ENCODE data around the gene PLA2G4E. TPM values are rescaled to one million over a fixed set of nuclear protein-coding genes. Genes with fewer than 3 reads are reported as not detected.
A peak's percentile ranks its signal among the peaks of the same experiment; 100 is the strongest.

Gene PLA2G4E
- total and polyA plus RNA-seq, 2 donors (not counting 1 experiment from before 2014, with no cell fraction given), result not detected

DNA sequence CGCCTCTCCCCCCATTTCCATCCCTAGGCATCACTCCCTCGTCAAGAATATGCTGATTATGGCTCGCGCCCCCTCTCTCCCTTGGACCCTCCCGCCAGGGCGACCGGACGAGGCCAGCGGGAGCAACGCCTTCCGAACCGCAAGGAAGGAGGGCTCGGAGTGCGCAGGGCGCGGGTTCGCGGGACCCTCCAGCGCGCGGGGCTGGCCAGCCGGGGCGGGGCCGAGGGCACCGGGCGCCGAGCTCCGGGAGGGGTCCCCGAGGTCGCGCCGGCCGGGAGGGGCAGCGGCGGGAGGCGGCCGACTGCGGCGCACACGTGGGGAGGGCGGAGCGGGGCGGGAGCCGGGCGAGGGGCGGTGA is 49.0 kb downstream of the PLA2G4E start:
- peak overlapping the region; percentile 85 for H3K27ac ChIP-seq (ENCODE audit: insufficient read depth, low read length)
- peaks cover 7% of the 10 kb centered on the region for H3K4me1 ChIP-seq (ENCODE audit: control insufficient read depth, extremely low read depth, insufficient read depth, low read length)
- peak overlapping the region; percentile 80 to 99 (median 92) for H3K4me3 ChIP-seq (replicated peaks in 1 of 4; ENCODE audit: control extremely low read depth in 1 of 4, insufficient read depth in 1 of 4, low read depth in 3 of 4, low read length in 4 of 4)
- H4K20me1 ChIP-seq (ENCODE audit: control insufficient read depth, extremely low read depth, insufficient read depth, low read length), result no peaks in the 10 kb centered on the region
- H3K9me3 ChIP-seq (ENCODE audit: control insufficient read depth, insufficient read depth, low read depth, low read length), result no peaks in the 10 kb centered on the region
- peaks cover 41% of the 10 kb centered on the region for H3K79me2 ChIP-seq (ENCODE audit: control insufficient read depth, insufficient read depth, low read length)
- DNase-seq (ENCODE audit: low read depth in 2 of 2), result no peak
- peak overlapping the region; percentile 93 for H3K4me2 ChIP-seq (ENCODE audit: extremely low read depth, insufficient read depth, low read length)
- no peaks in the 10 kb centered on the region for H3K36me3 ChIP-seq (ENCODE audit: control insufficient read depth, insufficient read depth, low read length)
- H3K27me3 ChIP-seq (ENCODE audit: control insufficient read depth, insufficient read depth, low read length), result peaks cover 2% of the 10 kb centered on the region
- H3K9ac ChIP-seq (ENCODE audit: insufficient read depth, low read length), result peak overlapping the region; percentile 85
- no peak for TF ChIP-seq EZH2 (IDR thresholded peaks at IDR 0.05; ENCODE audit: low read length, missing control alignments)
- TF ChIP-seq, protein P1, sequence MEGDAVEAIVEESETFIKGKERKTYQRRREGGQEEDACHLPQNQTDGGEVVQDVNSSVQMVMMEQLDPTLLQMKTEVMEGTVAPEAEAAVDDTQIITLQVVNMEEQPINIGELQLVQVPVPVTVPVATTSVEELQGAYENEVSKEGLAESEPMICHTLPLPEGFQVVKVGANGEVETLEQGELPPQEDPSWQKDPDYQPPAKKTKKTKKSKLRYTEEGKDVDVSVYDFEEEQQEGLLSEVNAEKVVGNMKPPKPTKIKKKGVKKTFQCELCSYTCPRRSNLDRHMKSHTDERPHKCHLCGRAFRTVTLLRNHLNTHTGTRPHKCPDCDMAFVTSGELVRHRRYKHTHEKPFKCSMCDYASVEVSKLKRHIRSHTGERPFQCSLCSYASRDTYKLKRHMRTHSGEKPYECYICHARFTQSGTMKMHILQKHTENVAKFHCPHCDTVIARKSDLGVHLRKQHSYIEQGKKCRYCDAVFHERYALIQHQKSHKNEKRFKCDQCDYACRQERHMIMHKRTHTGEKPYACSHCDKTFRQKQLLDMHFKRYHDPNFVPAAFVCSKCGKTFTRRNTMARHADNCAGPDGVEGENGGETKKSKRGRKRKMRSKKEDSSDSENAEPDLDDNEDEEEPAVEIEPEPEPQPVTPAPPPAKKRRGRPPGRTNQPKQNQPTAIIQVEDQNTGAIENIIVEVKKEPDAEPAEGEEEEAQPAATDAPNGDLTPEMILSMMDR (conservative IDR thresholded peaks at IDR 0.05 in 1 of 2, IDR thresholded peaks at IDR 0.05 in 1 of 2; ENCODE audit: low read depth in 1 of 2, low read length in 2 of 2), result no peak
- H2AFZ ChIP-seq (ENCODE audit: low read length), result peak overlapping the region; percentile 97

DNA sequence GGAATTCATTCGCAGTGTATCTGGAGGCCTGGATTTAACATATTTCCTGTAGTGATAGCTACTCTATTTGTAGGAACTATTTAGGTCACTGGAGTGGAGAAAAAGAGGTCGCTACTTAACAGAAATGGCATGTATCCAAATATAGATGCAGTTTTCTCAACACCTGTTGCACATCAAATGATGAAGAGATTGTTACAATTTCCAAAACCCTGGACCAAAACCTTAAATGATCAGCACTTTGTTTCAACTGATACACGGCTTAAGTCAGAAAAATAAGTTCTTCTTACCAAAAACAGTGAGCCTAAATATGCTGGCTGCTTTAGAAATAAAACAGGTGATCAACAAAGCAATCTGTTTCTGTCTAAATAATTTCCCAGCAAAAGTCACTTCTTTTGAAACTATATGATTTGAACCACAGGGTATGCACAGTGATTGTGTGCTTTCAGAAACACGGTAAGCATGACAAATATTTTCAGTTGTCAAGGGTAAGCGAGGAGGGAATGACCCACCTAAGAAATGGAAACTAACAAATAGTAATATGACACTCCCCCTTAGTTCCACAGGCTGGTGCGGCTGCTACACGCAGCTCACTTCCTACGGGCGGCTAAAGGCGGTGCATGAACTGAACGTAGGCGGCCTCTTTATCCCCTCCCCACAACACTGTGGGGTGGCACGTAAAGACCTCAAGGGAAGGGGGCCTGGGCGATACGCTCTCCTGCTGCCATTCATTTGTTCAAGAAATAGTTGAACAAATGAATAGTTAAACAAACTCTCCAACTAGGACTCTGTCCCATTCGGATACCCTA is 49.5 kb downstream of the PLA2G4E start:
- DNase-seq (ENCODE audit: low read depth in 2 of 2), result peak; percentile 53 to 78
- TF ChIP-seq, protein P1 (conservative IDR thresholded peaks at IDR 0.05 in 1 of 2, IDR thresholded peaks at IDR 0.05 in 1 of 2; ENCODE audit: low read depth in 1 of 2, low read length in 2 of 2), result no peak
- TF ChIP-seq EZH2 (IDR thresholded peaks at IDR 0.05; ENCODE audit: low read length, missing control alignments), result no peak

DNA sequence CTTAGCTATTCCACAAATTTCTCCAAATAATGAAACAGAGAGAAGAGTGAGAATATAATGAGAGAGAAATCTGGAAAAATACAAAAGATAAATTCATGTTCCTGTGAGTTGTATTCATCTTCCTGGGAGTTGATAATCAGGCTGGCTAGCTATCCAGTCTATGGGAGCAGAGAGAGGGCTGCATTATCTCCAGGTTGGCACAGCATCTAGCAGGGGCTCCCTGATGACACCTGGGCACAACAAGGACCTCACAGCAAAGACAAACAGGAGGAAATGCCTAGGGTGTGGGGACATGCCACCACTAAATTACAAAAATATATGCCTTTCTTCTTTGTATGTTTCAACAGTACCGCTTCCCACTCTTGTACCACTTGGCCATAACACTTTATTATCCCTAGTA is 50.4 kb downstream of the PLA2G4E start:
- no peak overlapping the region for H3K9ac ChIP-seq (ENCODE audit: insufficient read depth, low read length)
- no peak for TF ChIP-seq EZH2 (IDR thresholded peaks at IDR 0.05; ENCODE audit: low read length, missing control alignments)
- TF ChIP-seq, protein P1 (conservative IDR thresholded peaks at IDR 0.05 in 1 of 2, IDR thresholded peaks at IDR 0.05 in 1 of 2; ENCODE audit: low read depth in 1 of 2, low read length in 2 of 2), result no peak
- H2AFZ ChIP-seq (ENCODE audit: low read length), result no peak overlapping the region
- no peaks in the 10 kb centered on the region for H4K20me1 ChIP-seq (ENCODE audit: control insufficient read depth, extremely low read depth, insufficient read depth, low read length)
- H3K79me2 ChIP-seq (ENCODE audit: control insufficient read depth, insufficient read depth, low read length), result peaks cover 53% of the 10 kb centered on the region
- peak overlapping the region; percentile 93 for H3K4me2 ChIP-seq (ENCODE audit: extremely low read depth, insufficient read depth, low read length)
- H3K9me3 ChIP-seq (ENCODE audit: control insufficient read depth, insufficient read depth, low read depth, low read length), result no peaks in the 10 kb centered on the region
- H3K27me3 ChIP-seq (ENCODE audit: control insufficient read depth, insufficient read depth, low read length), result no peaks in the 10 kb centered on the region
- H3K27ac ChIP-seq (ENCODE audit: insufficient read depth, low read length), result no peak overlapping the region
- H3K4me1 ChIP-seq (ENCODE audit: control insufficient read depth, extremely low read depth, insufficient read depth, low read length), result peaks cover 9% of the 10 kb centered on the region
- no peak for DNase-seq (ENCODE audit: low read depth in 2 of 2)
- H3K36me3 ChIP-seq (ENCODE audit: control insufficient read depth, insufficient read depth, low read length), result no peaks in the 10 kb centered on the region
- H3K4me3 ChIP-seq (replicated peaks in 1 of 4; ENCODE audit: control extremely low read depth in 1 of 4, insufficient read depth in 1 of 4, low read depth in 3 of 4, low read length in 4 of 4), result peak overlapping the region in 2 of 4 experiments; percentile 85 to 98

More for the DNA sequence above, 49.5 kb downstream of the PLA2G4E start:
- Histone ChIP-seq H3K4me1 (ENCODE audit: control insufficient read depth, extremely low read depth, insufficient read depth, low read length) (peaks cover 7% of the 10 kb centered on the region), H3K36me3 (ENCODE audit: control insufficient read depth, insufficient read depth, low read length) (no peaks in the 10 kb centered on the region), H2AFZ (ENCODE audit: low read length) (peak overlapping the region; percentile 74), H3K27me3 (ENCODE audit: control insufficient read depth, insufficient read depth, low read length) (peaks cover 2% of the 10 kb centered on the region), H3K4me2 (ENCODE audit: extremely low read depth, insufficient read depth, low read length) (peak overlapping the region; percentile 93), H4K20me1 (ENCODE audit: control insufficient read depth, extremely low read depth, insufficient read depth, low read length) (no peaks in the 10 kb centered on the region), H3K4me3 (replicated peaks in 1 of 4; ENCODE audit: control extremely low read depth in 1 of 4, insufficient read depth in 1 of 4, low read depth in 3 of 4, low read length in 4 of 4) (peak overlapping the region; percentile 80 to 99 (median 92)), H3K27ac (ENCODE audit: insufficient read depth, low read length) (peak overlapping the region; percentile 85), H3K79me2 (ENCODE audit: control insufficient read depth, insufficient read depth, low read length) (peaks cover 46% of the 10 kb centered on the region), H3K9me3 (ENCODE audit: control insufficient read depth, insufficient read depth, low read depth, low read length) (no peaks in the 10 kb centered on the region), H3K9ac (ENCODE audit: insufficient read depth, low read length) (peak overlapping the region; percentile 85)

Data from fibroblast of lung (primary cell).